ENCODE data around the gene GCHFR. TPM values are rescaled to one million over a fixed set of nuclear protein-coding genes. Genes with fewer than 3 reads are reported as not detected.

Gene GCHFR
- total RNA-seq, 4 donors from 2014 or later: 10.0 to 47.5 (median 41.9) TPM

- DNase-seq: no peak
- 50 to 54% methylated on average over 2 of the region's 2 CpGs for WGBS, 2 donors
- Histone ChIP-seq H3K27ac (no peak overlapping the region), H3K4me1 (no peaks in the 10 kb centered on the region), H3K9me3 (no peaks in the 10 kb centered on the region), H3K4me3 (no peak overlapping the region), H3K27me3 (no peaks in the 10 kb centered on the region), H3K36me3 (peaks cover 18 to 100% (median 56%) of the 10 kb centered on the region in 3 donors)
- intact Hi-C loops (cut with DNase I): no loop called here
- TF ChIP-seq CTCF (IDR thresholded peaks at IDR 0.05): no peak
- no peak for TF ChIP-seq POLR2A (IDR thresholded peaks at IDR 0.05)
Measured at GRCh38 chr15:40739047-40739446, 24.8 kb upstream of the GCHFR start.

GRCh38 chr15:40739854-40740253, 24.0 kb upstream of the GCHFR start:
- no peak overlapping the region for H3K27ac ChIP-seq
- TF ChIP-seq CTCF (IDR thresholded peaks at IDR 0.05) (no peak), POLR2A (IDR thresholded peaks at IDR 0.05) (no peak)
- H3K36me3 ChIP-seq: peaks cover 20 to 100% (median 50%) of the 10 kb centered on the region in 3 donors
- H3K9me3 ChIP-seq: no peaks in the 10 kb centered on the region
- no peaks in the 10 kb centered on the region for H3K27me3 ChIP-seq
- intact Hi-C loops (cut with DNase I): no loop called here
- no peaks in the 10 kb centered on the region for H3K4me1 ChIP-seq
- no peak for DNase-seq
- no peak overlapping the region for H3K4me3 ChIP-seq
- 100% methylated on average over 2 of the region's 2 CpGs for WGBS, 2 donors

- Histone ChIP-seq H3K4me3 (no peak overlapping the region), H3K36me3 (peaks cover 18 to 95% (median 23%) of the 10 kb centered on the region in 3 donors), H3K9me3 (no peaks in the 10 kb centered on the region), H3K27me3 (no peaks in the 10 kb centered on the region), H3K27ac (peak overlapping the region in 1 of 4 donors; percentile 6), H3K4me1 (no peaks in the 10 kb centered on the region)
- 75 to 91% methylated on average over 1 to 2 of the region's 2 CpGs for WGBS, 2 donors
- TF ChIP-seq CTCF (IDR thresholded peaks at IDR 0.05) (no peak), POLR2A (IDR thresholded peaks at IDR 0.05) (no peak)
- intact Hi-C loops (cut with DNase I): no loop called here
- DNase-seq: no peak
Measured at GRCh38 chr15:40743485-40743901, 20.4 kb upstream of the GCHFR start.

GRCh38 chr15:40743921-40744814, 19.7 kb upstream of the GCHFR start:
- no peak for DNase-seq
- H3K4me3 ChIP-seq: no peak overlapping the region

More at GRCh38 chr15:40743921-40744814, 19.7 kb upstream of the GCHFR start:
- H3K36me3 ChIP-seq: peaks cover 16 to 95% (median 20%) of the 10 kb centered on the region in 3 donors
- TF ChIP-seq POLR2A (IDR thresholded peaks at IDR 0.05) (no peak), CTCF (IDR thresholded peaks at IDR 0.05) (no peak)
- intact Hi-C loops (cut with DNase I): no loop called here
- 45 to 68% methylated on average over 8 to 12 of the region's 12 CpGs for WGBS, 2 donors
- peak overlapping the region in 1 of 4 donors; percentile 6 for H3K27ac ChIP-seq
- no peaks in the 10 kb centered on the region for H3K4me1 ChIP-seq
- H3K27me3 ChIP-seq: no peaks in the 10 kb centered on the region
- H3K9me3 ChIP-seq: no peaks in the 10 kb centered on the region
